Endothelial cell of umbilical vein (primary cell): ENCODE data around the gene MTCH1.

Experiments
- CTCF ChIP-seq, 2 donors: IDR thresholded peaks; 1 replicate in 1 of 2; 2 replicates in 1 of 2; pipeline ENCODE4 v1.5.1; 2011; ENCODE audit warnings: low read length in 2 of 2, mild to moderate bottlenecking in 2 of 2, moderate library complexity in 2 of 2, control low read depth in 1 of 2, inconsistent platforms in 1 of 2, low read depth in 1 of 2; ENCODE audit not compliant: insufficient read depth in 1 of 2; ENCODE audit errors: extremely low read depth in 1 of 2
- EZH2 ChIP-seq: IDR thresholded peaks from 2 replicates; pipeline ENCODE4 v1.6.1; 2012; ENCODE audit warnings: borderline replicate concordance, low read depth, mild to moderate bottlenecking, moderate library complexity, low read length, inconsistent platforms; ENCODE audit not compliant: severe bottlenecking
- FOS ChIP-seq: IDR thresholded peaks from 2 replicates; pipeline ENCODE4 v1.6.1; 2011; ENCODE audit warnings: mild to moderate bottlenecking, low read length, moderate library complexity, borderline replicate concordance; ENCODE audit not compliant: insufficient read depth
- GATA2 ChIP-seq: IDR thresholded peaks from 2 replicates; pipeline ENCODE4 v1.7.0; 2011; ENCODE audit warnings: low read depth, mild to moderate bottlenecking, moderate library complexity, mixed read lengths, low read length; ENCODE audit not compliant: insufficient read length, insufficient read depth
- JUN ChIP-seq: IDR thresholded peaks from 2 replicates; pipeline ENCODE4 v1.6.1; 2011; ENCODE audit warnings: borderline replicate concordance, low read depth; ENCODE audit not compliant: insufficient read length, insufficient read depth
- MAX ChIP-seq: IDR thresholded peaks from 2 replicates; pipeline ENCODE4 v1.6.1; 2011; ENCODE audit not compliant: insufficient read depth, insufficient read length
- MYC ChIP-seq: IDR thresholded peaks from one replicate; pipeline ENCODE4 v1.6.1; 2011; ENCODE audit warnings: mild to moderate bottlenecking, low read depth, low read length
- POLR2A ChIP-seq: IDR thresholded peaks from 2 replicates; pipeline ENCODE4 v1.6.1; 2012; ENCODE audit warnings: low read depth, mild to moderate bottlenecking, control low read depth, low read length
- POLR2AphosphoS5 ChIP-seq: IDR thresholded peaks from 2 replicates; pipeline ENCODE4 v1.6.1; 2012; ENCODE audit warnings: low read depth, mild to moderate bottlenecking, control low read depth, low read length, moderate library complexity; ENCODE audit not compliant: insufficient read depth

GRCh38 chr6:36930483-36930882 is 55.5 kb downstream of the MTCH1 start:
- TF ChIP-seq POLR2AphosphoS5 (no peak), EZH2 (no peak), CTCF (IDR thresholded peaks at IDR 0.05; ENCODE audit: extremely low read depth in 1 of 2, insufficient read depth in 1 of 2, low read depth in 1 of 2, low read length in 2 of 2) (no peak), POLR2A (no peak), MYC (no peak), FOS (no peak), MAX (no peak), GATA2 (no peak), JUN (no peak)
